HEK293 (cell line): ENCODE results near the gene IFNA5.

Experiments used
- FEZF1 ChIP-seq: fragments of 450-650 bp; formaldehyde crosslinking; IDR thresholded peaks from 2 replicates; pipeline ENCODE4 v1.5.1; 2016; ENCODE audit warnings: missing biosample characterization, missing genetic modification characterization
- KLF7 ChIP-seq: fragments of 450-650 bp; formaldehyde crosslinking; IDR thresholded peaks from 2 replicates; pipeline ENCODE4 v1.5.1; 2016; ENCODE audit warnings: missing biosample characterization, missing genetic modification characterization, borderline replicate concordance
- KLF9 ChIP-seq: fragments of 450-650 bp; formaldehyde crosslinking; IDR thresholded peaks from 2 replicates; pipeline ENCODE4 v1.5.1; 2016; ENCODE audit warnings: missing biosample characterization, missing genetic modification characterization, low read depth
- MEIS1 ChIP-seq: sonication (generic); formaldehyde crosslinking; IDR thresholded peaks from 2 replicates; pipeline ENCODE4 v1.8.1; 2022; ENCODE audit warnings: missing genetic modification reagents, mild to moderate bottlenecking, borderline replicate concordance
- WT1 ChIP-seq: fragments of 450-650 bp; formaldehyde crosslinking; IDR thresholded peaks from 2 replicates; pipeline ENCODE4 v1.5.1; 2016; ENCODE audit warnings: missing biosample characterization, missing genetic modification characterization
- ZFP3 ChIP-seq: fragments of 450-650 bp; formaldehyde crosslinking; IDR thresholded peaks from 2 replicates; pipeline ENCODE4 v1.5.1; 2016; ENCODE audit warnings: low read depth, missing biosample characterization, missing genetic modification characterization
- ZFP69B ChIP-seq: fragments of 450-650 bp; formaldehyde crosslinking; IDR thresholded peaks from 2 replicates; pipeline ENCODE4 v1.5.1; 2016; ENCODE audit warnings: missing biosample characterization, missing genetic modification characterization
- ZNF146 ChIP-seq: fragments of 450-650 bp; formaldehyde crosslinking; IDR thresholded peaks from 2 replicates; pipeline ENCODE4 v1.5.1; 2016; ENCODE audit warnings: missing biosample characterization, missing genetic modification characterization
- ZNF223 ChIP-seq: fragments of 450-650 bp; formaldehyde crosslinking; IDR thresholded peaks from 2 replicates; pipeline ENCODE4 v1.5.1; 2016; ENCODE audit warnings: missing biosample characterization, missing genetic modification characterization
- ZNF530 ChIP-seq: fragments of 450-650 bp; formaldehyde crosslinking; IDR thresholded peaks from 2 replicates; pipeline ENCODE4 v1.5.1; 2016; ENCODE audit warnings: low read depth, missing biosample characterization, missing genetic modification characterization
- ZNF561 ChIP-seq: fragments of 450-650 bp; IDR thresholded peaks from 2 replicates; pipeline ENCODE4 v1.5.1; 2018; ENCODE audit warnings: missing biosample characterization, missing genetic modification characterization, borderline replicate concordance
- ZNF626 ChIP-seq: fragments of 450-650 bp; sonication (Bioruptor Pico); formaldehyde crosslinking; IDR thresholded peaks from 2 replicates; pipeline ENCODE4 v1.5.1; 2018; ENCODE audit warnings: missing biosample characterization, missing genetic modification characterization, inconsistent platforms
- ZNF658 ChIP-seq: fragments of 450-650 bp; formaldehyde crosslinking; IDR thresholded peaks from 2 replicates; pipeline ENCODE4; 2016; ENCODE audit warnings: missing biosample characterization, missing genetic modification characterization
- ZNF664 ChIP-seq: fragments of 450-650 bp; formaldehyde crosslinking; IDR thresholded peaks from 2 replicates; pipeline ENCODE4 v1.5.1; 2016; ENCODE audit warnings: missing biosample characterization, missing genetic modification characterization
- ZNF677 ChIP-seq: fragments of 450-650 bp; IDR thresholded peaks from 2 replicates; pipeline ENCODE4 v1.5.0; 2018; ENCODE audit warnings: missing biosample characterization, mild to moderate bottlenecking, missing genetic modification characterization, moderate library complexity
- ZNF747 ChIP-seq: fragments of 450-650 bp; formaldehyde crosslinking; IDR thresholded peaks from 2 replicates; pipeline ENCODE4 v1.5.1; 2016; ENCODE audit warnings: missing biosample characterization, missing genetic modification characterization
- ZNF76 ChIP-seq: fragments of 450-650 bp; formaldehyde crosslinking; IDR thresholded peaks from 2 replicates; pipeline ENCODE4; 2016; ENCODE audit warnings: low read depth, missing biosample characterization, missing genetic modification characterization, borderline replicate concordance
- TF ChIP-seq, protein P1 (sequence below): fragments of 450-650 bp; formaldehyde crosslinking; IDR thresholded peaks from 2 replicates; pipeline ENCODE4 v1.5.1; 2016; ENCODE audit warnings: missing biosample characterization, missing genetic modification characterization
- TF ChIP-seq, protein P2 (sequence below): fragments of 450-650 bp; formaldehyde crosslinking; IDR thresholded peaks from 2 replicates; pipeline ENCODE4 v1.5.1; 2016; ENCODE audit warnings: missing biosample characterization, missing genetic modification characterization
- TF ChIP-seq, protein P3 (sequence below): fragments of 450-650 bp; formaldehyde crosslinking; optimal IDR thresholded peaks from 2 replicates; pipeline ENCODE3; 2016; ENCODE audit warnings: missing biosample characterization, mild to moderate bottlenecking, missing genetic modification characterization
- TF ChIP-seq, protein P4 (sequence below): fragments of 450-650 bp; IDR thresholded peaks from 2 replicates; pipeline ENCODE4 v1.5.1; 2018; ENCODE audit warnings: missing biosample characterization, missing genetic modification characterization
- TF ChIP-seq, protein P5 (sequence below): fragments of 450-650 bp; formaldehyde crosslinking; IDR thresholded peaks from 2 replicates; pipeline ENCODE4 v1.5.1; 2016; ENCODE audit warnings: missing biosample characterization, missing genetic modification characterization, borderline replicate concordance
- TF ChIP-seq, protein P6 (sequence below): fragments of 450-650 bp; formaldehyde crosslinking; IDR thresholded peaks from 2 replicates; pipeline ENCODE4 v1.5.1; 2016; ENCODE audit warnings: missing biosample characterization, missing genetic modification characterization, borderline replicate concordance
- TF ChIP-seq, protein P7 (sequence below): fragments of 450-650 bp; formaldehyde crosslinking; IDR thresholded peaks from 2 replicates; pipeline ENCODE4 v1.5.1; 2016; ENCODE audit warnings: missing biosample characterization, missing genetic modification characterization

The IFNA5 gene

DNA sequence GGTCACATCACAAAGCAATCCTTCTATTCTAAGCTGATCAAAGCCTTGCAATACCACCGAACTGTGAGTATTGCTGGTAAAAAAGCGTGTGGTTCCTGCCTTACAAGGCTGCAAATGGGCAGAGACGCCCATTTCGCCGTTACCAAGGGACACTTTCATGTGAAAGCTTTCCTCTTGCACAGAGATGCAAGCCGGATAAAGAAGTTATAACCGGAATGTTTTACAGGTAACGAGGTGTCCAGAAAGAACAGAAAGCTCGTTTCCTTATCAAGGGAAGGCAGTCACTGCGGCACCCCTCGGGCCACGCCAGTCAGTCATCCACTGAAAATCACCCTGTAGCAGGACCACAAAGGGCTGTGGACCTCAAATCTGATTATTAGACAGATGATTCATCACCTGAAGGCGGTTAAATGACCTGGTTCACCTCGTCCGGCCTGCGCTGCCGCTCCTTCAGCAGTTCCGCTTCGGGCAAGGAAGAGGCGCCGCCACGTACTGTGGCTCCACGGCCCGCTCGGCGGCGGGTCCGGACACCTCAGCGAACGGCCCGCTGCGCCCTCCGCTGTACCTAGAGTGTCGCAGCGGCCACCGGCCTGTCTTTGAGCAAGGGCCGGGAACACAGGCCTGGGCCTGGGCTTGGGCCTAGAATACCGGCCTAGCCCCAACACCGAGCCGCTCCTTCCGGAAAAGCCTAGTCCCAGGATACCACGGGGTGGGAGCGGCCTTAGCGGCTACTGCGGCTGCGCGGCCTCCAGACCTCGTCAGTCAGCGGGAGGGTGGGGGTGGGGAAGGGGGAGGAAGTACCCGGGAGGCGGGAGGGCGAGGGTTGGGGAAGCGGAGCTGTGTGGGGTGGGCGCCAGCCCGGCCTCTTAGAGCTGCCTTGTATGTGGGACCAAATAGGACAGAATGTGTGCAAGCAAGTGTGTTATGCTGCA lies 29.9 kb upstream of the IFNA5 start, which contains the start of gene KLHL9 (continued):
- TF ChIP-seq KLF7 (tag by site-specific recombination): peak; percentile 68; the same call in 1 of the 2 replicates
- TF ChIP-seq, protein P1, sequence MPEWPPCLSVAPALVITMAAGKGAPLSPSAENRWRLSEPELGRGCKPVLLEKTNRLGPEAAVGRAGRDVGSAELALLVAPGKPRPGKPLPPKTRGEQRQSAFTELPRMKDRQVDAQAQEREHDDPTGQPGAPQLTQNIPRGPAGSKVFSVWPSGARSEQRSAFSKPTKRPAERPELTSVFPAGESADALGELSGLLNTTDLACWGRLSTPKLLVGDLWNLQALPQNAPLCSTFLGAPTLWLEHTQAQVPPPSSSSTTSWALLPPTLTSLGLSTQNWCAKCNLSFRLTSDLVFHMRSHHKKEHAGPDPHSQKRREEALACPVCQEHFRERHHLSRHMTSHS (tag by site-specific recombination): no peak
- TF ChIP-seq ZNF664 (tag by site-specific recombination): no peak
- TF ChIP-seq, protein P2, sequence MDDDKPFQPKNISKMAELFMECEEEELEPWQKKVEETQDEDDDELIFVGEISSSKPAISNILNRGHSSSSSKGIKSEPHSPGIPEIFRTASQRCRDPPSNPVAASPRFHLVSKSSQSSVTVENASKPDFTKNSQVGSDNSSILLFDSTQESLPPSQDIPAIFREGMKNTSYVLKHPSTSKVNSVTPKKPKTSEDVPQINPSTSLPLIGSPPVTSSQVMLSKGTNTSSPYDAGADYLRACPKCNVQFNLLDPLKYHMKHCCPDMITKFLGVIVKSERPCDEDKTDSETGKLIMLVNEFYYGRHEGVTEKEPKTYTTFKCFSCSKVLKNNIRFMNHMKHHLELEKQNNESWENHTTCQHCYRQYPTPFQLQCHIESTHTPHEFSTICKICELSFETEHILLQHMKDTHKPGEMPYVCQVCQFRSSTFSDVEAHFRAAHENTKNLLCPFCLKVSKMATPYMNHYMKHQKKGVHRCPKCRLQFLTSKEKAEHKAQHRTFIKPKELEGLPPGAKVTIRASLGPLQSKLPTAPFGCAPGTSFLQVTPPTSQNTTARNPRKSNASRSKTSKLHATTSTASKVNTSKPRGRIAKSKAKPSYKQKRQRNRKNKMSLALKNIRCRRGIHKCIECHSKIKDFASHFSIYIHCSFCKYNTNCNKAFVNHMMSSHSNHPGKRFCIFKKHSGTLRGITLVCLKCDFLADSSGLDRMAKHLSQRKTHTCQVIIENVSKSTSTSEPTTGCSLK (tag by site-specific recombination): no peak
- TF ChIP-seq FEZF1 (tag by site-specific recombination): no peak
- TF ChIP-seq, protein P3, sequence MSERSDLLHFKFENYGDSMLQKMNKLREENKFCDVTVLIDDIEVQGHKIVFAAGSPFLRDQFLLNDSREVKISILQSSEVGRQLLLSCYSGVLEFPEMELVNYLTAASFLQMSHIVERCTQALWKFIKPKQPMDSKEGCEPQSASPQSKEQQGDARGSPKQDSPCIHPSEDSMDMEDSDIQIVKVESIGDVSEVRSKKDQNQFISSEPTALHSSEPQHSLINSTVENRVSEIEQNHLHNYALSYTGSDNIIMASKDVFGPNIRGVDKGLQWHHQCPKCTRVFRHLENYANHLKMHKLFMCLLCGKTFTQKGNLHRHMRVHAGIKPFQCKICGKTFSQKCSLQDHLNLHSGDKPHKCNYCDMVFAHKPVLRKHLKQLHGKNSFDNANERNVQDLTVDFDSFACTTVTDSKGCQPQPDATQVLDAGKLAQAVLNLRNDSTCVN (tag by site-specific recombination): peak; percentile 22
- TF ChIP-seq, protein P4, sequence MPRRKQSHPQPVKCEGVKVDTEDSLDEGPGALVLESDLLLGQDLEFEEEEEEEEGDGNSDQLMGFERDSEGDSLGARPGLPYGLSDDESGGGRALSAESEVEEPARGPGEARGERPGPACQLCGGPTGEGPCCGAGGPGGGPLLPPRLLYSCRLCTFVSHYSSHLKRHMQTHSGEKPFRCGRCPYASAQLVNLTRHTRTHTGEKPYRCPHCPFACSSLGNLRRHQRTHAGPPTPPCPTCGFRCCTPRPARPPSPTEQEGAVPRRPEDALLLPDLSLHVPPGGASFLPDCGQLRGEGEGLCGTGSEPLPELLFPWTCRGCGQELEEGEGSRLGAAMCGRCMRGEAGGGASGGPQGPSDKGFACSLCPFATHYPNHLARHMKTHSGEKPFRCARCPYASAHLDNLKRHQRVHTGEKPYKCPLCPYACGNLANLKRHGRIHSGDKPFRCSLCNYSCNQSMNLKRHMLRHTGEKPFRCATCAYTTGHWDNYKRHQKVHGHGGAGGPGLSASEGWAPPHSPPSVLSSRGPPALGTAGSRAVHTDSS (tag by site-specific recombination): no peak
- TF ChIP-seq, protein P5, sequence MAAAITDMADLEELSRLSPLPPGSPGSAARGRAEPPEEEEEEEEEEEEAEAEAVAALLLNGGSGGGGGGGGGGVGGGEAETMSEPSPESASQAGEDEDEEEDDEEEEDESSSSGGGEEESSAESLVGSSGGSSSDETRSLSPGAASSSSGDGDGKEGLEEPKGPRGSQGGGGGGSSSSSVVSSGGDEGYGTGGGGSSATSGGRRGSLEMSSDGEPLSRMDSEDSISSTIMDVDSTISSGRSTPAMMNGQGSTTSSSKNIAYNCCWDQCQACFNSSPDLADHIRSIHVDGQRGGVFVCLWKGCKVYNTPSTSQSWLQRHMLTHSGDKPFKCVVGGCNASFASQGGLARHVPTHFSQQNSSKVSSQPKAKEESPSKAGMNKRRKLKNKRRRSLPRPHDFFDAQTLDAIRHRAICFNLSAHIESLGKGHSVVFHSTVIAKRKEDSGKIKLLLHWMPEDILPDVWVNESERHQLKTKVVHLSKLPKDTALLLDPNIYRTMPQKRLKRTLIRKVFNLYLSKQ: no peak
- no peak for TF ChIP-seq ZNF747 (tag by site-specific recombination)
- TF ChIP-seq, protein P6, sequence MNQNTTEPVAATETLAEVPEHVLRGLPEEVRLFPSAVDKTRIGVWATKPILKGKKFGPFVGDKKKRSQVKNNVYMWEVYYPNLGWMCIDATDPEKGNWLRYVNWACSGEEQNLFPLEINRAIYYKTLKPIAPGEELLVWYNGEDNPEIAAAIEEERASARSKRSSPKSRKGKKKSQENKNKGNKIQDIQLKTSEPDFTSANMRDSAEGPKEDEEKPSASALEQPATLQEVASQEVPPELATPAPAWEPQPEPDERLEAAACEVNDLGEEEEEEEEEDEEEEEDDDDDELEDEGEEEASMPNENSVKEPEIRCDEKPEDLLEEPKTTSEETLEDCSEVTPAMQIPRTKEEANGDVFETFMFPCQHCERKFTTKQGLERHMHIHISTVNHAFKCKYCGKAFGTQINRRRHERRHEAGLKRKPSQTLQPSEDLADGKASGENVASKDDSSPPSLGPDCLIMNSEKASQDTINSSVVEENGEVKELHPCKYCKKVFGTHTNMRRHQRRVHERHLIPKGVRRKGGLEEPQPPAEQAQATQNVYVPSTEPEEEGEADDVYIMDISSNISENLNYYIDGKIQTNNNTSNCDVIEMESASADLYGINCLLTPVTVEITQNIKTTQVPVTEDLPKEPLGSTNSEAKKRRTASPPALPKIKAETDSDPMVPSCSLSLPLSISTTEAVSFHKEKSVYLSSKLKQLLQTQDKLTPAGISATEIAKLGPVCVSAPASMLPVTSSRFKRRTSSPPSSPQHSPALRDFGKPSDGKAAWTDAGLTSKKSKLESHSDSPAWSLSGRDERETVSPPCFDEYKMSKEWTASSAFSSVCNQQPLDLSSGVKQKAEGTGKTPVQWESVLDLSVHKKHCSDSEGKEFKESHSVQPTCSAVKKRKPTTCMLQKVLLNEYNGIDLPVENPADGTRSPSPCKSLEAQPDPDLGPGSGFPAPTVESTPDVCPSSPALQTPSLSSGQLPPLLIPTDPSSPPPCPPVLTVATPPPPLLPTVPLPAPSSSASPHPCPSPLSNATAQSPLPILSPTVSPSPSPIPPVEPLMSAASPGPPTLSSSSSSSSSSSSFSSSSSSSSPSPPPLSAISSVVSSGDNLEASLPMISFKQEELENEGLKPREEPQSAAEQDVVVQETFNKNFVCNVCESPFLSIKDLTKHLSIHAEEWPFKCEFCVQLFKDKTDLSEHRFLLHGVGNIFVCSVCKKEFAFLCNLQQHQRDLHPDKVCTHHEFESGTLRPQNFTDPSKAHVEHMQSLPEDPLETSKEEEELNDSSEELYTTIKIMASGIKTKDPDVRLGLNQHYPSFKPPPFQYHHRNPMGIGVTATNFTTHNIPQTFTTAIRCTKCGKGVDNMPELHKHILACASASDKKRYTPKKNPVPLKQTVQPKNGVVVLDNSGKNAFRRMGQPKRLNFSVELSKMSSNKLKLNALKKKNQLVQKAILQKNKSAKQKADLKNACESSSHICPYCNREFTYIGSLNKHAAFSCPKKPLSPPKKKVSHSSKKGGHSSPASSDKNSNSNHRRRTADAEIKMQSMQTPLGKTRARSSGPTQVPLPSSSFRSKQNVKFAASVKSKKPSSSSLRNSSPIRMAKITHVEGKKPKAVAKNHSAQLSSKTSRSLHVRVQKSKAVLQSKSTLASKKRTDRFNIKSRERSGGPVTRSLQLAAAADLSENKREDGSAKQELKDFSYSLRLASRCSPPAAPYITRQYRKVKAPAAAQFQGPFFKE (tag by site-specific recombination): no peak
- no peak for TF ChIP-seq WT1 (tag by site-specific recombination)
- no peak for TF ChIP-seq ZNF530 (tag by site-specific recombination)
- TF ChIP-seq ZNF223 (tag by site-specific recombination): no peak
- no peak for TF ChIP-seq MEIS1 (CRISPR knock-in tag)
- TF ChIP-seq, protein P7, sequence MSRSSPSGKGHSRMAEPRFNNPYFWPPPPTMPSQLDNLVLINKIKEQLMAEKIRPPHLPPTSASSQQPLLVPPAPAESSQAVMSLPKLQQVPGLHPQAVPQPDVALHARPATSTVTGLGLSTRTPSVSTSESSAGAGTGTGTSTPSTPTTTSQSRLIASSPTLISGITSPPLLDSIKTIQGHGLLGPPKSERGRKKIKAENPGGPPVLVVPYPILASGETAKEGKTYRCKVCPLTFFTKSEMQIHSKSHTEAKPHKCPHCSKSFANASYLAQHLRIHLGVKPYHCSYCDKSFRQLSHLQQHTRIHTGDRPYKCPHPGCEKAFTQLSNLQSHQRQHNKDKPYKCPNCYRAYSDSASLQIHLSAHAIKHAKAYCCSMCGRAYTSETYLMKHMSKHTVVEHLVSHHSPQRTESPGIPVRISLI: no peak
- TF ChIP-seq ZNF626: no peak
- no peak for TF ChIP-seq ZNF658 (tag by site-specific recombination)
- no peak for TF ChIP-seq ZFP3 (tag by site-specific recombination)
- no peak for TF ChIP-seq ZNF561 (tag by site-specific recombination)
- no peak for TF ChIP-seq ZFP69B
- TF ChIP-seq ZNF146 (tag by site-specific recombination): no peak
- peak; percentile 79 for TF ChIP-seq ZNF76 (tag by site-specific recombination)
- TF ChIP-seq KLF9 (tag by site-specific recombination): no peak
- TF ChIP-seq ZNF677 (tag by site-specific recombination): no peak
